ENCODE data around the gene FOXO3.
"Not testable (repeated sequence)": the region's sequence is repeated elsewhere in the genome, so short reads cannot be mapped to it uniquely, and the experiment has no call there.

The FOXO3 gene

DNA sequence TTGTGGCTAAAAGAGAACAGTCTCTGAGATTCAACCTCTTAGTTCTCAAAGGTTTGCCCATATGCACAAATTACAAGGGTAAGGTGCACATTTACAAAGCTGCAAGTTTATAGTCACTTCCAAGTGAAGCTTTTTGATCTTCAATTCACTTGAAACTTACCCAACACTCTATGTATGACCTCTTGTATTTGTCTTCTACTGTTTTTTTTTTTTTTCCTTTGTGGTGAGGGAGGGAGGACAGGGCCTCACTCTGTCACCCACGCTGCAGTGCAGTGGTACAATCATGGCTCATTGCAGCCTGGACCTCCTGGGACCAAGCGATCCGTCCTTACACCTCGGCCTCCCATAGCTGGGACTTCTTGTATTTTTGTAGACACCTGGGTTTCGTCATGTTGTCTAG, 4.5 kb upstream of the FOXO3 start:
- no peak for DNase-seq

DNA sequence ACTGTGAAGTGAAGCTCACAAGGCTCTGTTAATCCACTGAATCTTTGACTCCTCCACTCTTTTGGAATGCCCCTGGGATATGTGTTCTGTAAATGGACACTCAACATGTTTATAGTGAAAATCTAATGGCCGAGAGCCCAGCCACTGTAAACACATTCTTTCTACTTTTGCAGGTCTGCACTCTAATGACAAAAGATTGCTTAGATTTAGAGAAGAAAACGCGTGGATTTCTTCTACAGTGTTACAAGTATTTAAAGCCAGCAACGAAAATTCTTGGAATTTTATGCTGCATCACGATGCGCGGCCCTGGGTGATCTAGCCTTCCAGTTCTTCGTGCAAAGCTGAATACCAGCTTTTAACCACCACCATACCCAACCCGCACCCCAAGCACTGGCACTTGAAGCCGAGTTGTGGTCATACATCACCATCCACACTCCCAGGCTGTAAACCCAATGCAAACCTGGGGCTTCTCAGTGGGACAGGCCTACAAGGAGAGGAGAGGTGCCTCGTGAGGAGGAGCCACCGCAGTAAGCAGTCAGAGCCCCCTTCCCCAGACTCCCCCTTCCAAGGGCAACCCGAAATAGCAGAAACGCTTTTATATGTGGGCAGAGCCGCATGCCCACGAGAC, 3.7 kb upstream of the FOXO3 start:
- DNase-seq, result no peak

DNA sequence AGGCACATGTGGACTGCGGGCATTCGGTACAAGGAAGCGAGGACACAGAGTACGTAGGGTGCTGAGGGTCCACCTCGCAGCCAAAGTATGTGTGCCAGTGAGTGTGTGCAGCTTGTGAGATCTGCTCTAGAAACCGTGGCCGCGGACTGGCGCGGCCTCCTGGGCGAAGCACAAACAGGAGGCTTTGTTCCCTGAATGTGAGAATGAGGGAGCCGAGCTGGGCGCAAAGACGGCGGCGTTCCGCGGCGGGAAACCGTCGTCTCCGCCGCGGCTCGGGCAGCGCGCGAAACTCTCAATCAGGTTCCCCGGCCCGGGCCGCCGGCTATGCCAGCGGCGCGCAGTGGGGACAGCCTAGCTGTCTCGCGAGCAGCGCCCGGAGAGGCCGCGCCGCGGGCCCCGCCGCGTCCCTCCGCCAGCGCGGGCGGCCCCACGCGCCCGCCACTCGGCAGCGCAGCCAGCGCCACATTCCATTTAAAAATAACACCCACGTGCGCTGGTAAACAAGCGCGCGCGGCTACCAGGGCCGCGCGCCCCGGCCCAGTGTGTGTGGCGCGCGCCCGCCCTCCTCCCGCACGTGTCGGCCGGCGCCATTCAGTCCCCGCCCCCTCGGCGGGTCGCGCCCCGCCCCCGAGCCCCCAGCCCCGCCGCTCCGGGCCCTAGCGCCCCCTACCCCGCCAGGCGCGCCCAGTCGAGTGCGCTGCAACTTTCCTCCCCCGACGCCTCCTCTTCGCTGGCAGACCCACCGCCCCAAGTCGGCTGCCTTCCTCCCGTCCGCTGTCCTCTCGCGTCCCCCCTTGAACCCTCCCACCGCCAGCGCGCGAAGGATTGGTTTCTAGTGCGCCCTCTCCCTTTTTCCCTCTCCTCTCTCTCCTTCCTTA, 3.0 kb upstream of the FOXO3 start:
- DNase-seq, result peak; percentile 69 to 75

GRCh38 chr6:108558372-108559096, 2.2 kb upstream of the FOXO3 start:
- peak; percentile 94 to 97 for DNase-seq

DNA sequence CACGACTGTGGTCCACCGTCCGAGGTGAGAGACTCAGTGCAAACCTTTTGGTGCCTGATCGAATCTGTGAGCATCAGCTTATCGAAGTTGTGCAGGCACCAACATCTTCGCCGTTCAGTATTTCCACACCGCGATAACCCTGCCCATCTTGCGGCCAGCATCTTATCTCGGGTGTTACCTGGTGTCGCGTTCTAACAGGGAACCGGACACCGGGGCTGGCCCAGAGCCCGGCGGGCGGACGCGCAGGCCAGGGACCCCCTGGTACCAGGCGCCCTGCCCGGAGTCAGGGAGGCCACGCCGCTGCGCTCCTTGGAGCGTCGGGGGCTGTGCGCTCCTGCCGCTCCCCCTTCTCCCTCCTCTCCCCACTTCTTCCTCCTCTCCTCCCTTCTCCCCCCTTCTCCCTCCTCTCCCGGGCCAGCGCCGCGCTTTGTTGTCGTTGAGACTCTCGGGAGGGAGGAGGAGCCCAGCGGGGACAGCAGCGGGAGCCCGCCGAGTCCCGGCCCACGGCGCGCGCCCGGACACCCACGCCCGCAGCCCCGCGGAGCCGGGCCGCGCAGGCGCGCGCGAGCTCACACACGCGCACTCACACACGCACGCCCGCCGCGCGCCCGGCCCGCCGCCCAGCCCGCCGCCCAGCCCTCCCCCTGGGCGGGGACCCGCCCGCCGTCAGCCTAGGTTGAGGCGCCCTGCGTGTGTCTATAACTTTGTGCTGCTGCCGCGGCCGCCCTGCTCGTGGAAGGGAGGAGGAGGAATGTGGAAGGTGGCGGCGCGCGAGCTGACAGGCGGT, 1.4 kb upstream of the FOXO3 start:
- peak; percentile 87 for DNase-seq

DNA sequence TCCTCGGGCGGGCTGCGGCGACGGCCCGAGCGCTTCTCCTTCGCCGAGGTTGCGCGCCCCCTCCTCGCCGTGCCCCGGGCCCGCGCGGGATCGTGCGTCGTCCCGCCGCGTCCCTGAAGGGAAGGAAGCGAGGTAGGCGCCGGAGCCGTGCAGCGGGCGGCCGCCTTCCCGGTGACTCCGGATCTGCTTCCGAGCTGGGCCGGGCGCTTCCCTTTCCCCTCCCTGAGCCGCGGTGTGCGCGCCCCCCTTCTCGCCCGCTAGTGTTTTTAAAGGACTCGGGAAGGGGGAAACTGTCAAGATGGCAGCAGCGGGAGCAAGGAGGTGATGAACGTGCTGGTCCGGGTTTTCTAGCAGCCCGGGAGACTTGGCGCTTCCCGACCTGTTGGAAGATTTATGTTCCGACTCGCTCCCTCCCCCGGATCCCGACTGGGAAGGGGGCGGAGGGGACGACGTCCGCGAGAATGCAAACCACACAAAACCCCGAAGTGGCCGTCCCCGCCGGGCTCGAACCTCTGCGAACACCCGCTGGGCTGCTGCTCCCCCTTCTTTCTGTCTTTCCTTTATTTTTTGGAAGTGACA, 744 bp upstream of the FOXO3 start:
- no peak for DNase-seq

DNA sequence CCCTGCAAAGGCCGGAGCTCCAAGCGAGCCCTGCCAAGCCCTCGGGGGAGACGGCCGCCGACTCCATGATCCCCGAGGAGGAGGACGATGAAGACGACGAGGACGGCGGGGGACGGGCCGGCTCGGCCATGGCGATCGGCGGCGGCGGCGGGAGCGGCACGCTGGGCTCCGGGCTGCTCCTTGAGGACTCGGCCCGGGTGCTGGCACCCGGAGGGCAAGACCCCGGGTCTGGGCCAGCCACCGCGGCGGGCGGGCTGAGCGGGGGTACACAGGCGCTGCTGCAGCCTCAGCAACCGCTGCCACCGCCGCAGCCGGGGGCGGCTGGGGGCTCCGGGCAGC, 561 bp downstream of the FOXO3 start:
- DNase-seq, result not testable (repeated sequence)

DNA sequence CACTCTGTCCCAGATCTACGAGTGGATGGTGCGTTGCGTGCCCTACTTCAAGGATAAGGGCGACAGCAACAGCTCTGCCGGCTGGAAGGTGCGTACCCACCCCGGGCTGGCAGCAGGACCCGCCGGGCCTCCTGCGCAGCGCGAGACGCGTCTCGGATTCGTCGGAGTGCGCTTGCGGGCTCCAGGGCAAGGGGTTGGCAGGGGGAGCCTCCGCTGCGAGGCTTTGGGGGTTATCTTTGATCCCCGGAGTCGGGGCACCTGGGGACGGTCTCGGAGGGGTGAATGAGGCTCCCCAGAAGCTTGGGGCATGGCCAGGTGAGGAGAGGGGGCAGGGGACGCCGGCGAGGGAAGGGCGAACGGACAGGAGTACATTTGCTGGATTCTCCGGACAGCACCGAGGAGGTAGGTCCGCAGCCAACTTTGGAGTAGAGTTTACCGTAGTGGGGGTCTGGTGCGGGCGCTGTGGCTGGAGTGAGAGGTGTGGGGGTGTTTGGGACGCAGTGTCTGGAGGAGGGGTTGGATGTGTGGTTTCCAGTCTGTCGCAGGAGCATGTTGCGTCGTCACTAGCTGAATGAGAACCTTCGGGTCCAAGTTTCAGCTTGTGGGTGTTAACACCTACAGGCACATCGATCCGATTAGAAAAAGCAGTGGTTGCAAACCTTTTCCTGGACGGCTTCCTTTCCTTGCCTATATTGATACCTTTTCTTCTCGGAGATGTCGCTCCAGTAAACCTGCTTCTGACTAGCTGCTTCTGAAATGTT, 1.2 kb downstream of the FOXO3 start:
- DNase-seq, result no peak

- DNase-seq, result no peak
Measured at GRCh38 chr6:108562503-108562993, 1.8 kb downstream of the FOXO3 start.

GRCh38 chr6:108563292-108563691, 2.6 kb downstream of the FOXO3 start:
- DNase-seq, result no peak

GRCh38 chr6:108564178-108564577, 3.5 kb downstream of the FOXO3 start:
- DNase-seq, result no peak

DNA sequence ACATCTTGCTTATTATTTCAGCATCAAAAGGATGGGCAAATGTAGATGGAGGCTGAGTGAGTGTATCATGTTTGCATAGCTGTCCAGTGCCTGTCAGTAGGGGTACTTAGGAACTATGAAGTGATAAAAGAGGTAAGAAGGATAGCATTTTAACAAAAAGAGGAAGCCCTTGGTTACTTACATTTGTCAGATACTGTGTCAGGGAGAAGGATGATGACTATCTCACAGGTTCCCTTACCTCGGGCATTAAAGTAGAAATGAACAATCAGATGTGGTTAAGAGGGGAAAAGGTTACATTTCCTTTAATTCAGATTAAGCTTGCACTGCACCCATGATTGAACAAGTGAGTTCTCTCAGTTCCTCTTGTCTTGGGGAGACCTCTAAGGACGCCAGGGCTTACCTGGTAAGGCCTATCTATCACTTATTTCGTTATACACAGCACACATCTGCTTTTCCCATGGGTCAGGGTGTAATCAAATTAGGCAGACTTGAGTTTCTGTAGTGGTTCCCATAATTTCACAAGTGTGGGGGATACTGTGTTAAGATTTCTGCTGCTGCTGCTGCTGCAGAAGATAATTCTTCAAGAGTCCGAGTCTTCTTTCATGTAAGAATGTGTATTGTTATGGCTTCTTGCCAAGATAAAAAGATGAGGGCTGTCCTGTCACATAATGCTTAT, 4.5 kb downstream of the FOXO3 start:
- DNase-seq, result no peak

GRCh38 chr6:108565893-108566292, 5.2 kb downstream of the FOXO3 start:
- no peak for DNase-seq

DNA sequence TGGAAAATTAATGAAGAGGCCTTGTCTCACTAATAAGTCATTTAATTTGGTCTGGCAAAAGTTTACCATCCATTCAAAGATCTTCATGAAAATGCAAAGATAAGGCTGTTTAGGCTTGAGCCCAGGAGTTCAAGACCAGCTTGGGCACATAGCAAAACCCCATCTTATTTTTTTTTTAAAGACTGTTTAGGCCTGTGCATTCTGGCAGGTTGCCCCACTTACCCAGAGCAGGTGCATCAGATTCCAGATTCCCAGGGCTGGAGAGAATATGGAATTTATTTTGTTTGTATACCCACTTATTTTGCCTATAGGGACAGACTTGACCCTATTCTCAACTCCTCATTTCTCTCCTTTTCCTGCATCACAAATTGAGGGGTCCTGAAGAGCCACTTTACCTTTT, 5.7 kb downstream of the FOXO3 start:
- DNase-seq, result no peak

DNA sequence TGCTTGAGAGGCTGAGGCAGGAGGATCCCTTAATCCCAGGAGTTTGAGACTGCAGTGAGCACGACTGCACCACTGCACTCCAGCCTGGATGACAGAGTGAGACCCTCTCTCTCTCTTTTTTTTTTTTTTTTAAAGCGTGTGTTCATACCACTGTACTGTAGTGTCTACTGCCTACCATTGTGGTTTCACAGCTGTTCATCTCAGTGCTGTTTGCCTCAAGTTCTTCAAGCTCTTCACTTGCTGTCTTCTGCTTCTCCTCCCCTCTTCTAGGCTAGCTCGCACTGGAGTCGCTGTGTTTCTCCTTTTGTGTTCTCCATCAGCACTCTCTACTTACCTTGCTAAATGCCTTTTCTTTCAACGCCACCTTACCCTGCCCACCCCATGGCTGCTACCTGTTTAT, 7.4 kb downstream of the FOXO3 start:
- DNase-seq, result no peak

GRCh38 chr6:108568551-108569305, 8.0 kb downstream of the FOXO3 start:
- no peak for DNase-seq

GRCh38 chr6:108570517-108570916, 9.8 kb downstream of the FOXO3 start:
- no peak for DNase-seq

GRCh38 chr6:108574457-108575141, 13.9 kb downstream of the FOXO3 start:
- DNase-seq, result no peak

DNA sequence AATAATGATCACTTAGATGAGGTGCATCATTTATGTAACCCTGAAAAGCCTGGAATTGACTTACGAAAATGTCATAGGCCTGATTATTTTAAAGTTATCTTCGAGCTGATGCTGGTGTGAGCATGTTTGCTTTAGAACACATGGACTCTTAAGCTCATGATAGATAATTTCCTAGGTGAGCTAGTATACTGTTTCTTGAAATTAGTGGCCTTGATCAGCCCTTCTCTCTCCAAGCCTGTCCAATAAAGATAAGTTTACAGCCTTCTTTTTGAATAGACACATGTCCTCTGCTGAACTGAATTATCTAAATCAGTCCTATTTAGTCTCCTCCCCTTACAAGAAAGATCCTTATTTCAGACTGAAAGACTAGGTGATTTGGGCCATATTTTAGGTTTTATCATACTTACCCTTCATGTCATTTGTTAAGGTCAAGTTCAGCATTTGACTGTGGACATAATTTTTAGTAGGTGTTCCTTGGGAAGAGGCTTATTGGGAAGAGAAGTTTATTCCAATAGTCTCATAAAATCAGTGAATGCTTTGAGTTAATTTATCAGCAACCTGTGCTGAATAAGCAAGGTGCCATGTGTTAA, 15.3 kb downstream of the FOXO3 start:
- no peak for DNase-seq

Data from activated CD4-positive, alpha-beta T cell treated with anti-CD3 and anti-CD28 coated beads, Interleukin-2, amount 50 U/mL, for 4 hours (primary cell).